HCT116 (cell line): Measurements from ENCODE around the gene DIAPH3. TPM values are rescaled to one million over a fixed set of nuclear protein-coding genes. Genes with fewer than 3 reads are reported as not detected.

Source experiments
- ATAC-seq: fragments of 200-7000 bp; cut with Tn5 transposase; 2 replicates; pipeline ENCODE4 v1.9.1; 2020; ENCODE audit warnings: mild to moderate bottlenecking, moderate library complexity
- BruUV-seq: library from RNA; stranded (reverse); fragments of 400-500 nt; replicated peaks from 2 replicates; lab custom pipeline; 2021; lab: Mats Ljungman, UMichigan
- CTCF ChIA-PET: fragments of 300-600 bp; sonication (Branson Sonifier 250); formaldehyde crosslinking; loops from one replicate; lab custom pipeline; 2021; ENCODE audit warnings: antibody characterized with exemption; lab: Charles Lee
- POLR2A ChIA-PET: fragments of 300-600, 350-600 bp; sonication (Branson Sonifier 250); formaldehyde crosslinking; loops from one replicate; lab custom pipeline; 2021; ENCODE audit warnings: antibody characterized with exemption; lab: Charles Lee
- RAD21 ChIA-PET, 2 experiments: fragments of 300-600 bp; sonication (Branson Sonifier 250); formaldehyde crosslinking; loops; one replicate each; lab custom pipeline; 2023; ENCODE audit warnings: low total read pairs in 2 of 2; ENCODE audit not compliant: uncharacterized antibody in 2 of 2, unreplicated experiment in 2 of 2, low non-redundant PET in 1 of 2; lab: Charles Lee
- DNase-seq: peaks from one replicate; pipeline ENCODE4 v3.0.0-alpha.2; 2010; ENCODE audit warnings: low read depth, low spot score
- H2AFZ ChIP-seq: fragments of 200-600 bp; shearing (Covaris generic), sonication (generic); 2 replicates; pipeline ENCODE4 v1.6.1; 2017; ENCODE audit warnings: low read depth, mixed run types, mixed read lengths, antibody characterized with exemption, low read length; ENCODE audit not compliant: poor library complexity, severe bottlenecking
- H3K27ac ChIP-seq: 2 replicates; pipeline ENCODE4 v1.5.1; 2012; ENCODE audit warnings: low read depth, low read length
- H3K27me3 ChIP-seq: fragments of 200-600 bp; sonication (generic); 2 replicates; pipeline ENCODE4 v1.6.1; 2016; ENCODE audit warnings: mixed run types, low read length, mixed read lengths; ENCODE audit not compliant: insufficient read depth
- H3K36me3 ChIP-seq, 2 experiments: fragments of 200-500 bp in 1 of 2; fragments of 200-600 bp in 1 of 2; sonication (Bioruptor generic) in 1 of 2; sonication (generic) in 1 of 2; 2 replicates each; pipeline versions ENCODE4 v1.5.1 to v1.6.1; 2014 to 2016; ENCODE audit warnings: low read length in 2 of 2, inconsistent platforms in 1 of 2, mixed read lengths in 1 of 2, mixed run types in 1 of 2; ENCODE audit not compliant: insufficient read depth in 2 of 2, control insufficient read depth in 1 of 2
- H3K4me1 ChIP-seq, 2 experiments: fragments of 200-600 bp in 1 of 2; sonication (generic) in 1 of 2; 2 replicates each; pipeline versions ENCODE4 v1.5.1 to v1.6.1; 2012 to 2017; ENCODE audit warnings: low read length in 2 of 2, inconsistent platforms in 1 of 2, mild to moderate bottlenecking in 1 of 2, mixed read lengths in 1 of 2, mixed run types in 1 of 2, moderate library complexity in 1 of 2; ENCODE audit not compliant: insufficient read depth in 2 of 2, control insufficient read depth in 1 of 2
- H3K4me2 ChIP-seq: fragments of 200-600 bp; sonication (generic); 2 replicates; pipeline ENCODE4 v1.6.1; 2017; ENCODE audit warnings: mixed run types, low read length, mixed read lengths
- H3K4me3 ChIP-seq, 2 experiments: fragments of 200-600 bp in 1 of 2; sonication (generic) in 1 of 2; replicated peaks in 1 of 2; 2 replicates each; pipeline ENCODE4 v1.5.1; 2011 to 2016; ENCODE audit warnings: low read length in 2 of 2, control low read depth in 1 of 2, low read depth in 1 of 2, mild to moderate bottlenecking in 1 of 2, mixed read lengths in 1 of 2, mixed run types in 1 of 2
- H3K79me2 ChIP-seq: fragments of 200-600 bp; sonication (generic); 2 replicates; pipeline ENCODE4 v1.6.1; 2017; ENCODE audit warnings: mild to moderate bottlenecking, mixed run types, low read length, moderate library complexity, mixed read lengths; ENCODE audit not compliant: insufficient read depth
- H3K9ac ChIP-seq: fragments of 200-600 bp; sonication (generic); 2 replicates; pipeline ENCODE4 v1.6.1; 2016; ENCODE audit warnings: low read length, mixed read lengths
- H3K9me2 ChIP-seq: fragments of 200-600 bp; sonication (generic), shearing (Covaris generic); 2 replicates; pipeline ENCODE4 v1.6.1; 2017; ENCODE audit warnings: mixed run types, mild to moderate bottlenecking, moderate library complexity; ENCODE audit not compliant: insufficient read depth
- H3K9me3 ChIP-seq, 2 experiments: fragments of 200-500 bp in 1 of 2; fragments of 200-600 bp in 1 of 2; sonication (Bioruptor generic) in 1 of 2; sonication (generic) in 1 of 2; 2 replicates each; pipeline ENCODE4 v1.6.1; 2014 to 2017; ENCODE audit warnings: low read length in 2 of 2, mixed read lengths in 2 of 2, inconsistent platforms in 1 of 2, low read depth in 1 of 2, mild to moderate bottlenecking in 1 of 2, mixed run types in 1 of 2, moderate library complexity in 1 of 2; ENCODE audit not compliant: control insufficient read depth in 1 of 2, insufficient read depth in 1 of 2
- H4K20me1 ChIP-seq: fragments of 200-600 bp; sonication (generic), shearing (Covaris generic); 2 replicates; pipeline ENCODE4 v1.6.1; 2017; ENCODE audit warnings: mixed run types, mild to moderate bottlenecking, moderate library complexity; ENCODE audit not compliant: insufficient read depth
- ATF3 ChIP-seq: IDR thresholded peaks from 2 replicates; pipeline ENCODE4 v1.6.1; 2012
- CBX3 ChIP-seq: IDR thresholded peaks from 2 replicates; pipeline ENCODE4 v1.6.1; 2012; ENCODE audit warnings: low read depth
- CEBPB ChIP-seq: IDR thresholded peaks from 2 replicates; pipeline ENCODE4 v1.6.1; 2012; ENCODE audit warnings: low read depth
- EGR1 ChIP-seq: IDR thresholded peaks from 2 replicates; pipeline ENCODE4 v1.6.1; 2012; ENCODE audit warnings: low read depth
- ELF1 ChIP-seq: IDR thresholded peaks from 2 replicates; pipeline ENCODE4 v1.6.1; 2012; ENCODE audit warnings: low read depth, borderline replicate concordance
- EZH2 ChIP-seq: fragments of 200-600 bp; sonication (generic); IDR thresholded peaks from 2 replicates; pipeline ENCODE4 v1.6.1; 2017; ENCODE audit warnings: antibody characterized with exemption, mixed run types
- FOSL1 ChIP-seq: IDR thresholded peaks from 2 replicates; pipeline ENCODE4 v1.6.1; 2012; ENCODE audit warnings: low read depth
- POLR2AphosphoS5 ChIP-seq: IDR thresholded peaks from 2 replicates; pipeline ENCODE4 v1.6.1; 2011; ENCODE audit warnings: mild to moderate bottlenecking, low read depth, low read length, moderate library complexity
- RAD21 ChIP-seq: IDR thresholded peaks from 2 replicates; pipeline ENCODE4 v1.6.1; 2012; ENCODE audit warnings: low read depth, mild to moderate bottlenecking
- REST ChIP-seq: IDR thresholded peaks from 2 replicates; pipeline ENCODE4 v1.6.1; 2012; ENCODE audit warnings: low read depth
- SRF ChIP-seq: IDR thresholded peaks from 2 replicates; pipeline ENCODE4 v1.6.1; 2012; ENCODE audit warnings: low read depth
- TCF7L2 ChIP-seq: IDR thresholded peaks from 2 replicates; pipeline ENCODE4 v1.7.0; 2011; ENCODE audit warnings: borderline replicate concordance, inconsistent platforms; ENCODE audit not compliant: insufficient read depth, insufficient read length; ENCODE audit errors: extremely low read depth
- ZFX ChIP-seq: fragments of 450-650 bp; IDR thresholded peaks from 2 replicates; pipeline ENCODE4 v1.6.1; 2017
- ZNF274 ChIP-seq: fragments of 200-500 bp; sonication (Bioruptor generic); IDR thresholded peaks from 2 replicates; pipeline ENCODE4 v1.6.1; 2014; ENCODE audit warnings: mild to moderate bottlenecking, low read depth, low read length, inconsistent platforms
- intact Hi-C: fragments of 100-400 bp; cut with micrococcal nuclease; formaldehyde crosslinking; loops from 2 replicates; pipeline ENCODE4 v1.10.0; 2022
- total RNA-seq: library from RNA; stranded (reverse); gene quantifications from one replicate; pipeline ENCODE4 v1.2.1, GENCODE V29; 2021; ENCODE audit not compliant: unreplicated experiment
- TF ChIP-seq, protein P1 (sequence below): IDR thresholded peaks from 2 replicates; pipeline ENCODE4 v1.6.1; 2012

Gene DIAPH3
- total RNA-seq, 1 experiment from 2014 or later: 22.8 TPM

- DNase-seq (no peak), ATAC-seq (no peak)
- no peak overlapping the region for H3K4me2 ChIP-seq
- no peak overlapping the region for H3K27ac ChIP-seq
- peaks cover 0 to 14% of the 10 kb centered on the region in 2 experiments; a peak in 2 of 4 replicates for H3K9me3 ChIP-seq
- H3K27me3 ChIP-seq: no peaks in the 10 kb centered on the region
- H3K9me2 ChIP-seq: no peaks in the 10 kb centered on the region
- ChIA-PET CTCF (no interaction called here), RAD21 (no interaction called here), POLR2A (no interaction called here)
- H3K9ac ChIP-seq: no peak overlapping the region
- no peaks in the 10 kb centered on the region for H4K20me1 ChIP-seq
- no peak overlapping the region for H2AFZ ChIP-seq
- TF ChIP-seq CBX3 (no peak), ELF1 (no peak), ATF3 (no peak), ZFX (no peak), SRF (no peak), TCF7L2 (no peak)
- BruUV-seq: no TSS peak
- no peaks in the 10 kb centered on the region for H3K4me1 ChIP-seq
- H3K36me3 ChIP-seq: 0 out of 4 replicates have a peak, but pooled peaks cover 0 to 6% of the 10 kb centered on the region in 2 experiments
- intact Hi-C loops: no loop called here
- peaks cover 22% of the 10 kb centered on the region for H3K79me2 ChIP-seq
- H3K4me3 ChIP-seq: no peak overlapping the region
Measured at GRCh38 chr13:60111691-60112090, 52.0 kb downstream of the DIAPH3 start.

GRCh38 chr13:60109285-60109684 is 54.4 kb downstream of the DIAPH3 start:
- H3K4me1 ChIP-seq: no peaks in the 10 kb centered on the region
- intact Hi-C loops: no loop called here
- H2AFZ ChIP-seq: no peak overlapping the region
- ChIA-PET CTCF (interaction anchor here (0.8 kb wide), 1 partner anchor 10 kb away, joined by 3 read pairs; no protein-coding TSS in a partner anchor), RAD21 (interaction anchor here in 1 of 2 experiments (0.6 kb wide), 1 partner anchor 239 kb away, joined by 3 read pairs; no protein-coding TSS in a partner anchor), POLR2A (interaction anchor here (1.5 kb wide), 1 partner anchor 15 kb away, joined by 3 read pairs; no protein-coding TSS in a partner anchor)
- H3K4me2 ChIP-seq: no peak overlapping the region
- BruUV-seq: no TSS peak
- DNase-seq: no peak
- H3K9ac ChIP-seq: no peak overlapping the region
- no peaks in the 10 kb centered on the region for H3K9me2 ChIP-seq
- no peaks in the 10 kb centered on the region for H3K27me3 ChIP-seq
- H4K20me1 ChIP-seq: no peaks in the 10 kb centered on the region
- 0 out of 4 replicates have a peak, but pooled peaks cover 0 to 3% of the 10 kb centered on the region in 2 experiments for H3K36me3 ChIP-seq
- no peak overlapping the region for H3K4me3 ChIP-seq
- H3K9me3 ChIP-seq: peaks cover 0 to 6% of the 10 kb centered on the region in 2 experiments; a peak in 2 of 4 replicates
- H3K79me2 ChIP-seq: peaks cover 11% of the 10 kb centered on the region; the same call in 1 of the 2 replicates
- no peak overlapping the region for H3K27ac ChIP-seq
- no peak for ATAC-seq
- no peak for TF ChIP-seq CEBPB
- no peak for TF ChIP-seq EZH2
- no peak for TF ChIP-seq FOSL1
- no peak for TF ChIP-seq ELF1
- TF ChIP-seq, protein P1, sequence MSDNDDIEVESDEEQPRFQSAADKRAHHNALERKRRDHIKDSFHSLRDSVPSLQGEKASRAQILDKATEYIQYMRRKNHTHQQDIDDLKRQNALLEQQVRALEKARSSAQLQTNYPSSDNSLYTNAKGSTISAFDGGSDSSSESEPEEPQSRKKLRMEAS: no peak
- TF ChIP-seq RAD21: no peak
- TF ChIP-seq EGR1: no peak
- TF ChIP-seq REST: no peak
- no peak for TF ChIP-seq POLR2AphosphoS5
- no peak for TF ChIP-seq ZNF274
